Common myeloid progenitor, CD34-positive (primary cell): ENCODE results near the gene SUGCT.

Experiments used
- CTCF ChIA-PET: fragments of 350-600 bp; sonication (Branson Sonifier 250); formaldehyde crosslinking; loops from one replicate; lab custom pipeline; 2021; ENCODE audit warnings: antibody characterized with exemption; lab: Charles Lee
- POLR2A ChIA-PET: fragments of 350-600 bp; sonication (Branson Sonifier 250); formaldehyde crosslinking; loops from one replicate; lab custom pipeline; 2021; ENCODE audit warnings: antibody characterized with exemption; lab: Charles Lee
- DNase-seq, 3 donors: peaks; one replicate each; pipeline versions ENCODE4 v3.0.0 to v3.0.0-alpha.2; 2013
- H3K27ac ChIP-seq, 2 experiments: 1 replicate in 1 of 2; 2 replicates in 1 of 2; pipeline ENCODE4 v1.7.0; 2013; ENCODE audit warnings: inconsistent platforms in 2 of 2, low read length in 2 of 2, mild to moderate bottlenecking in 2 of 2, low read depth in 1 of 2, moderate library complexity in 1 of 2; ENCODE audit not compliant: severe bottlenecking in 2 of 2, insufficient read depth in 1 of 2, poor library complexity in 1 of 2
- H3K27me3 ChIP-seq, 5 experiments: replicated peaks in 2 of 5; 1 replicate in 3 of 5; 2 replicates in 2 of 5; pipeline versions ENCODE4 v1.6.1 to v1.7.0; 2013; ENCODE audit warnings: low read length in 4 of 5, mild to moderate bottlenecking in 2 of 5, moderate library complexity in 2 of 5, inconsistent platforms in 1 of 5; ENCODE audit not compliant: insufficient read depth in 5 of 5, control insufficient read depth in 4 of 5
- H3K36me3 ChIP-seq, 4 experiments: 1 replicate in 2 of 4; 2 replicates in 2 of 4; pipeline versions ENCODE4 v1.6.1 to v1.7.0; 2013; ENCODE audit warnings: low read length in 3 of 4, control low read depth in 1 of 4, mild to moderate bottlenecking in 1 of 4; ENCODE audit not compliant: control insufficient read depth in 4 of 4, insufficient read depth in 4 of 4
- H3K4me1 ChIP-seq, 4 experiments: 1 replicate in 3 of 4; 2 replicates in 1 of 4; pipeline versions ENCODE4 v1.6.1 to v1.7.1; 2013; ENCODE audit warnings: low read length in 3 of 4, mild to moderate bottlenecking in 3 of 4, control low read depth in 1 of 4, inconsistent platforms in 1 of 4, moderate library complexity in 1 of 4; ENCODE audit not compliant: control insufficient read depth in 4 of 4, insufficient read depth in 4 of 4; ENCODE audit errors: control extremely low read depth in 1 of 4
- H3K4me3 ChIP-seq, 7 experiments: 1 replicate in 4 of 7; 2 replicates in 3 of 7; pipeline versions ENCODE4 v1.5.1 to v1.7.0; 2013; ENCODE audit warnings: mild to moderate bottlenecking in 7 of 7, low read length in 6 of 7, moderate library complexity in 6 of 7, inconsistent platforms in 2 of 7, low read depth in 2 of 7, control low read depth in 1 of 7; ENCODE audit not compliant: insufficient read depth in 4 of 7, control insufficient read depth in 1 of 7; ENCODE audit errors: extremely low read depth in 1 of 7
- H3K9me3 ChIP-seq, 5 experiments: 1 replicate in 4 of 5; 2 replicates in 1 of 5; pipeline versions ENCODE4 v1.6.1 to v1.7.1; 2013; ENCODE audit warnings: low read length in 4 of 5, mild to moderate bottlenecking in 2 of 5, inconsistent platforms in 1 of 5, low read depth in 1 of 5, moderate library complexity in 1 of 5; ENCODE audit not compliant: control insufficient read depth in 4 of 5, insufficient read depth in 2 of 5; ENCODE audit errors: control extremely low read depth in 1 of 5
- WGBS: methylation state at CpG from one replicate; pipeline ENCODE4 v1.1.5; 2013; ENCODE audit not compliant: insufficient coverage; 5-methylcytosine and 5-hydroxymethylcytosine counted together

SUGCT gene

DNA sequence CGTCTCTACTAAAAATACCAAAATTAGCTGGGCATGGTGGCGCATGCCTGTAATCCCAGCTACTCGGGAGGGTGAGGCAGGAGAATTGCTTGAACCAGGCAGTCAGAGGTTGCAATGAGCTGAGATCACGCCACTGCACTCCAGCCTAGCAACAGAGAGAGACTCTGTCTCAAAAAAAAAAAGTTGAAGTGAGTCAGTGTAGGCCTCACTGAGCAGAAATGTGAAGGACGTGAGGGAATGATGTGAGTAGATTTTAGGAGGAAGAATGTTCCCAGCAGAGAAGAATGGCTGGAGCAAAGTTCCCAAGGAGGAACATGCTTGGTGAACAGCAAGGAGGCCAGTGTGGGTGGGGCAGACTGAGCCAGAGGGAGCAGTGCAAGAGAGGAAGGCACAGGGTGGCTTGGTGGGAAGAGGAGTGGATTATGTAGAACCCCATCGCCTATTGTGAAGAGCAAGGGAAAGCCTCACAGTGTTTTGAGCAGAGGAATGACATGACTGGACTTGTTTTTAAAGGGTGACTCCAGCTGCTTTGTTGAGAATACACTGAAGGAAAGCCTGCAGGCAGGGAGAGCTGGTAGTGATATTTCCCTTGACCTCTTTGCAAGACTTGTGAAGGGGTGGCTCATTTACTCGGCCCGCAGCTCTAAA lies 708.7 kb downstream of the SUGCT start:
- CTCF ChIA-PET = interaction anchor here (2.1 kb wide), 1 partner anchor 8 kb away, joined by 6 read pairs; no protein-coding TSS in a partner anchor
- WGBS = 99% methylated on average over 8 of the region's 8 CpGs
- H3K27me3 ChIP-seq = no peaks in the 10 kb centered on the region
- no peaks in the 10 kb centered on the region for H3K4me1 ChIP-seq
- H3K27ac ChIP-seq = no peak overlapping the region
- POLR2A ChIA-PET = no interaction called here
- H3K36me3 ChIP-seq = no peaks in the 10 kb centered on the region
- DNase-seq = no peak
- peaks cover 0 to 20% (median 2%) of the 10 kb centered on the region in 5 experiments for H3K9me3 ChIP-seq
- no peak overlapping the region for H3K4me3 ChIP-seq

DNA sequence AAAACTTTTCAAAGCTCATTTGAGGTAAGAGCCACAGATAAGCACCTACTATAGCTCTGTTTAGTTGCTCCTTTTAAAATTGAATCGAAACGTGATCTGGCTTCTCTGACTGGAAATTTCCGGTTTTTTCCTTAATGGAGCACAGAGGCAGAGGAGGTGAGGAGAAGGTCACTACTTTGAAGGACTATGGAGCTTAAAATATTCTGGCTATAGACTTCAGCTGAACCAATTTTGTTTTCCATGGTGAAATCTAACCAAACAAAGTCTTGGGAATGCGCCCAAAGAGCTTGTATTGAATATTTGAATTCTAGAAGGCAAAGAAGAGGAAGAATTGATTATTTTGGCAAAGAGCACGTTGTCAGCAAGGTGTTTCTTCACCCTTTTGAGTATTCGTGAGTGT lies 711.1 kb downstream of the SUGCT start:
- H3K4me1 ChIP-seq = no peaks in the 10 kb centered on the region
- H3K4me3 ChIP-seq = no peak overlapping the region
- ChIA-PET CTCF (no interaction called here), POLR2A (no interaction called here)
- H3K9me3 ChIP-seq = peaks cover 0 to 9% (median 0%) of the 10 kb centered on the region in 5 experiments
- H3K36me3 ChIP-seq = no peaks in the 10 kb centered on the region
- H3K27me3 ChIP-seq = no peaks in the 10 kb centered on the region
- WGBS = 73% methylated on average over 6 of the region's 6 CpGs
- H3K27ac ChIP-seq = no peak overlapping the region
- no peak for DNase-seq

DNA sequence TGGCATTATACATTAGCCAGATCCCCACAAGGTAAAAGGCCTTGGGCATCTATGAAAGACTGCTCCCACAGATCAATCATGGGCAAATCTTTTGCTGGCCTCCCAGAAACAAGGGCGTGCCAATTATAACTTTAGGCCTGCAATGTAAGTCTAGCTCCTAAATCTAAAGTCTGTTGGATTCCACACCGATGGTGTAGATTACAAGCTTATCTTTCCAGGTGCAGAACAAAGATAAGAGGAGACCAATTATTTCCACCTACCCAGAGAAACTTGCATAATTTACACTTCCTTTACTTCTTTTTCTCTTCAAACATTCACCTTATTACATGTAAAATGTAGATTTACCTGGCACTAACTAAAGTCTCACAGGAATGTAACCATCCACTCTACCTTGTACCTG lies 713.1 kb downstream of the SUGCT start:
- no peaks in the 10 kb centered on the region for H3K4me1 ChIP-seq

DNA sequence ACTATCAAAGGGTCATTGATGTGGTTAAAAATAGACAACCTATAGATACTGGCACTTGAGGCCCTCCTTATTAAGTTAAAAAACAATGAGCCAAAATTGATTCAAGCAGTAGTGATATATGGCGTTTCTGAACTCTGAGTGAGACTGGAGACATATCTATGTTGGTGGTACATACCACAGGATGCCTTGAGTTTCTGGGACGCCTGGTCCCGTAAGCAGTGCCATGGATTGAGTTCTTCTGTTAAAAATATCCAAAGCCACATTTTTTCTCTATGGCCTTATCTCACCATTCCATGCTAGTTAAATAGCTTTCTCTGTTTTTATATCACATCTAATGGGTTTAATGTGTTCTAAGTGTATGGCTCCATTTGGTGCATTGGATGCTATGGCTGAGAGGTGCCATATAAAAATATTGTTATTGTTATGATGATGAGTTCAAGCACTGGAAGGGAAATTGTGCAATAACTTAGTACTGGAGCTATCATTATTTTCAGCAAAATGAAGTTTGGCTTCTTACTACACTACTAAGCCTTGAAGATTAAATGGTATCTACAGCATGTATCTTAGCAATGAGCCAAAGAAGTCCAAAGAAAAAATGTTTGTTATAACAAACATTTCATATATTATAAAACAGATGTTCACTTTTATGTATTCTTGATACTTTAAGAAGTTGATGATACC lies 713.9 kb downstream of the SUGCT start:
- Histone ChIP-seq H3K9me3 (peaks cover 0 to 4% (median 0%) of the 10 kb centered on the region in 5 experiments), H3K4me3 (no peak overlapping the region), H3K27me3 (no peaks in the 10 kb centered on the region), H3K4me1 (no peaks in the 10 kb centered on the region), H3K36me3 (no peaks in the 10 kb centered on the region), H3K27ac (no peak overlapping the region)
- 100% methylated on average over 2 of the region's 3 CpGs for WGBS
- ChIA-PET CTCF (no interaction called here), POLR2A (no interaction called here)
- DNase-seq = no peak

More for the DNA sequence above, 713.1 kb downstream of the SUGCT start:
- ChIA-PET POLR2A (no interaction called here), CTCF (no interaction called here)
- no peaks in the 10 kb centered on the region for H3K36me3 ChIP-seq
- DNase-seq = no peak
- no peak overlapping the region for H3K4me3 ChIP-seq
- peaks cover 0 to 6% (median 0%) of the 10 kb centered on the region in 5 experiments for H3K9me3 ChIP-seq
- 42% methylated on average over 2 of the region's 2 CpGs for WGBS
- no peaks in the 10 kb centered on the region for H3K27me3 ChIP-seq
- H3K27ac ChIP-seq = no peak overlapping the region

DNA sequence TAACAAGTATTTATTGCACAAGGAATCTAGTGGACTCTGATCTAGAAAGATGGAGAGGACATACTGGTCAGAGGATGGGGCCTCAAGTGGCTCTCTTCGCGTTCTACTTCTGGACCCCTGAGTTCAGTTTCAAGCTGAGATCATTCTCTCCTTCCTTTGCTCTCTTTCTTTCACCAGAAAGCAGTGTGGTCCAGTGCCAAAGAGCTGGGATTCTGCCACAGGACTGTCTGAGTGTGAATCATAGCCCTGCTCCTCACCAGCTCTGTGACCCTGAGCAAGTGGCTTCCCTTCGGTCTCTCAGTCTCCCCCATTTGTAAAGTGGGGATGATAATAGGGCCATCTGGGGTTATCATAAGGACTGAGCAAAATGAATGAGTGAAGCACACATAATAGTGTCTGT lies 715.2 kb downstream of the SUGCT start:
- no peak for DNase-seq
- H3K27me3 ChIP-seq = no peaks in the 10 kb centered on the region
- ChIA-PET CTCF (no interaction called here), POLR2A (no interaction called here)
- WGBS = 100% methylated on average over 2 of the region's 3 CpGs
- no peaks in the 10 kb centered on the region for H3K36me3 ChIP-seq
- no peak overlapping the region for H3K27ac ChIP-seq
- H3K9me3 ChIP-seq = no peaks in the 10 kb centered on the region
- H3K4me1 ChIP-seq = no peaks in the 10 kb centered on the region
- no peak overlapping the region for H3K4me3 ChIP-seq

DNA sequence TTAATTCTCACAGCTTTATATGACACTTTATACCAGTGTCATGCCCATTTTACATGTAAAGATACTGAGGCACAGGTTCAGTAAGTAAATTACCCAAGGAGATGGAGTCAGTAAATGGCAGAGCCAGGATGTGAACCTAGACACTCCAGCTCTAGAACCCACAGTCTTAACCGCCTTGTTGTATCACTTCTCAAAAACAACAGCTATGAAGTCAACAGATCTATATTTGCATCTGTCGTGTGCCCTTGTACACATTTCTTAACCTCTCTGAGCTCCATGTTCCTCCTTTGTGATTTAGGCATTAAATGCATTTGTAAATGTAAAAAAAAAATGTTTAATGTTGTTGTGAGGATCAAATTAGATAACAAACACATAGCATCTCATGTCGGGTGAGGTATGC lies 716.2 kb downstream of the SUGCT start:
- POLR2A ChIA-PET = no interaction called here
- CTCF ChIA-PET = no interaction called here
- 100% methylated on average over 2 of the region's 3 CpGs for WGBS

DNA sequence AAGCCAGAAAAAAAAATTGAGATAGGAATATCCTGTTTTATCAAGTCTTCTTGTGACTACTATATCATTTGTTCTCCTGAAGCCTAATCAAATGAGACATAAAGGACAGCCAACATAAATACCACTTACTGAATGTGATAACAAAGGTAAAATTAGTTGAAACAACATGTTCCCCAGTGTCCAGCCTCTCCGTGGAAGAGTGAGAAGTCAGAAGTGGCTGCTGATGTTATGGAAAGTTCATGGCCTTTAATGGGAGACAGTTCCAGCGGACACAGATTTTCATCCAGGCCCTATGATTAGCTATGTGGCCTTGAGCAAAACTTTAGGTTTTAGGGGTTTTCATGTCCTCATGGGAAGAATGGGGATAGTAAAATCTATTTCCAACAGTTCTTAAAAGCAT lies 724.3 kb downstream of the SUGCT start:
- ChIA-PET CTCF (no interaction called here), POLR2A (interaction anchor here (0.6 kb wide), 1 partner anchor 1284 kb away, joined by 3 read pairs; no protein-coding TSS in a partner anchor)
- WGBS = no CpG with 5 or more reads among the region's 2 CpGs
- H3K27me3 ChIP-seq = no peaks in the 10 kb centered on the region
- DNase-seq = no peak
- H3K9me3 ChIP-seq = no peaks in the 10 kb centered on the region
- no peak overlapping the region for H3K4me3 ChIP-seq
- no peak overlapping the region for H3K27ac ChIP-seq
- no peaks in the 10 kb centered on the region for H3K36me3 ChIP-seq
- H3K4me1 ChIP-seq = no peaks in the 10 kb centered on the region

More for the DNA sequence above, 716.2 kb downstream of the SUGCT start:
- H3K4me1 ChIP-seq = no peaks in the 10 kb centered on the region
- H3K36me3 ChIP-seq = no peaks in the 10 kb centered on the region
- DNase-seq = no peak
- H3K9me3 ChIP-seq = no peaks in the 10 kb centered on the region
- no peak overlapping the region for H3K4me3 ChIP-seq
- no peaks in the 10 kb centered on the region for H3K27me3 ChIP-seq
- H3K27ac ChIP-seq = no peak overlapping the region
